NCI-H446 (cell line): ENCODE results near the gene ETV3.

Source experiments
- DNase-seq, 2 experiments: peaks; one replicate each; lab custom pipeline; 2025; lab: John Stamatoyannopoulos, UW

Gene ETV3

GRCh38 chr1:157139052-157139715 is 989 bp upstream of the ETV3 start:
- DNase-seq = no peak

- no peak for DNase-seq
Measured at GRCh38 chr1:157137408-157138219, 581 bp downstream of the ETV3 start.

GRCh38 chr1:157137046-157137407 is 1.2 kb downstream of the ETV3 start:
- DNase-seq = no peak

GRCh38 chr1:157136133-157136532 is 2.1 kb downstream of the ETV3 start:
- DNase-seq = no peak

GRCh38 chr1:157135646-157136045 is 2.5 kb downstream of the ETV3 start:
- no peak for DNase-seq

DNA sequence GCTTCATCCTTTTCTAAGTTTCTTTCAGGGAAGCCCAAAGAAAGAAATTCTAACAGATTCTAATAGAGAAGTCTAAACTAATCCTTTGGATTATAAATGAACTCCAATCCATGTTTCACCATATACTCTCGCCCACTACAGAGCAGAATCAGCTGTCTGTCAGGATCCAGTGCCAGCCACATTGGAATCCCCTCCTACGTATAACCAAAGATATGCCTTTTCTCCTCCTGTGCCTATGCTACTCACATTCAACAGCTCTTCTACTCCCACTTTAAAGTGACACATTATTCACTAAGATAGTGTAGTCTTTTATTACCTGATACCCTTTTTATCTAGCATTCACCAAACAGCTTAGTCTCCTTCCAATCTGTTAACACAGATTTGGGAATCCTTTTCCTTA is 3.1 kb downstream of the ETV3 start:
- no peak for DNase-seq

- no peak for DNase-seq
Measured at GRCh38 chr1:157134442-157134841, 3.8 kb downstream of the ETV3 start.

DNA sequence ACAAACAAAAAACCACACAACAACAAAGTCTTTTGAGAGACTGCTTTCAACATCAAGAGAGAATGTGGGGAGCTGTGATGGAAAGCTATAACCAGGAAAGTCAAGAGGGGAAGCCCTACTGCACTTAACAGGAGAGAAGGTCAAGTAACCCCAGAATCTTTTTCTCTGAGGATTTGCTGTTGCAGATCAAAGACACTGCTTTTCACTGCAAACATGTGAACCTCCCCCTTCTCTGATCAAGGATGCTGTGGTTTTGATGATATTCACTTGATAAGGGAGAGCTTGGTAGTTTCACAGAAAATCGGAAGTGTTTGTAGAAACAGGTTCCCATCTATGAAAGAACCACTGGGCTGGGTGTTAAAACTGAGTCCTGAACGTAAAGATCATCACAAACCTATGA is 4.8 kb downstream of the ETV3 start:
- no peak for DNase-seq

GRCh38 chr1:157132616-157133167 is 5.5 kb downstream of the ETV3 start:
- no peak for DNase-seq

- DNase-seq = no peak
Measured at GRCh38 chr1:157132111-157132510, 6.1 kb downstream of the ETV3 start.

DNA sequence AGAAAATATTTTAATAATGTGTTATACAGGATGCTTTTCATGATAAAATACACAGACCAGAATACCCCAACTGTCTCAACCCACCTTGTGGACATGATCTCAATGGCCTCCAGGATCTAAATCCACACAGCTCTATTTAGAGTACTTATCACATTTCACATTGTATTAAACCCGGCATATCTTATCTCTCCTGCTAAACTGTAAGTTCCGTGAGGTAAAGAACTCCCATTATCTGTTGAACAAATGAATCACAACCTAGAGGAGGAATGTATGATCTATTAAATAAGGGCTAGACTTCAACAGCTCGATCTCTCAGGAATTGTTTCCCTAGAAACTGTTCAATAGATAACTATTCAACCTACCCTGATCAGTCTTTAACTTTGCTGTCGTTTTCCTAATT is 6.9 kb downstream of the ETV3 start:
- no peak for DNase-seq

DNA sequence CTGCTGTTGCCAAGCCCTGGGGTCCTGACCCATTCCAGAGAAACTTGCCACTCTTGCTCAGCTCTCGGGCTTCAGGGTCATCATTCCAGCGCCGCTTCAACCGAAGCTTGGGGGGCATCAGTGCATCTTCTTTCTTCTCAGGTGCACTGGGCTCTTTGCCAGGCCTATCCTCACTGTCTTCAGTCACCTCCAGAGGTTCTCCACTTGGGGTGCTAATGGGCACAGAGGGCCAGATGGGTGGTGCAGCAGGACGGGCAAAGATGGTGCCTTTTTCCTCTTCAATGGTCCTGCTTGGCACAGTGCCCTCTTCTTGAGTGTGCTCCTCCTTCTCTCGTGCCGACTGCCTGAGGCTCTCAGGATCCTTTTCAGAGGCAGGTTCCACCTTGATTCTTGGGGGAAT is 13.3 kb downstream of the ETV3 start:
- DNase-seq = peak in 1 of 2 experiments; percentile 20

- no peak for DNase-seq
Measured at GRCh38 chr1:157119448-157119847, 18.7 kb downstream of the ETV3 start.

DNA sequence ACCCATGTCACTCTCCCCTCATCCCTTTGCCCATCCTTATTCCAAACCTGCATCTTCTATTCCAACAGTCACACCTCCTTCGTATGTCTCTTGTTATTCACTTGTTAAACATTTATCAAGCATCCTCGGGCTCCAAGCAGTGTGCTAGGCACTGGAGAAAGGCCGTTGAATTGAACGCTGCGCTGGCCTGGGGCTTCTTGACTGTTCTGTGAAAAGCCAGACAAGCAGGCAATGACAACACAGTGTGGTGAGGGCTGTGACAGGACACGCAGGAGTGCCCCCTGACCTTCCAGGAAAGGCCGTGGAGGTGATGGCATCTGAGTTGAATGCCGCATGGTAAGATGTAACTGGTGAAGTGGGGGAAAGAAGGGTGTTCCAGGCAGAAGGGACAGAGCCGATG is 19.2 kb downstream of the ETV3 start:
- no peak for DNase-seq

DNA sequence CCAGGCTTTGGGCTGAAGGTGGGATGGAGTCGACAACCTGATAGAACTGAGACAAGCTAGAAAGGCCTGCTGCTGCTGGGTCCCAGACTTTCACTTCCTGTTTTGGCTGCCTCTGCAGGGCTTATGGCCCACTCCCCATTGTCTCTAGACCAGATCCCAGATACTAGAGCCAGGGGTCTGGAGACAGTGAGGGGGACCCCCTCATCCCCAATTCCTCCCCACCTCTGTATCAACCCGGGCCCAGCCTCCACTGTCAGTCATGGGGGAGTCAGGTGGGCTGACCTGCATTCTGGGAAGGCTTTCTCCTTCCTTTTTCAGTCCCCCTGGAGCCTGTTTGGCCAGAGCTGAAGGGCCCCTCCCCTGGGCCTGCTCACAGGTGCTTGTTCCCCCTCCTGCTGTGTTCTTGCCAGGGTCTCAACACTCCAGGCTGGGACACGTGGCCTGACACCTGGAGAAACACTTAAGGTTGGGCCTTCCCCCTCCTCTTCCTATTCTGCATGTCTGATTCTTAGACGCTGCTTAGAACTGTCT is 20.6 kb downstream of the ETV3 start:
- DNase-seq = no peak

- no peak for DNase-seq
Measured at GRCh38 chr1:157116737-157117103, 21.5 kb downstream of the ETV3 start.

DNA sequence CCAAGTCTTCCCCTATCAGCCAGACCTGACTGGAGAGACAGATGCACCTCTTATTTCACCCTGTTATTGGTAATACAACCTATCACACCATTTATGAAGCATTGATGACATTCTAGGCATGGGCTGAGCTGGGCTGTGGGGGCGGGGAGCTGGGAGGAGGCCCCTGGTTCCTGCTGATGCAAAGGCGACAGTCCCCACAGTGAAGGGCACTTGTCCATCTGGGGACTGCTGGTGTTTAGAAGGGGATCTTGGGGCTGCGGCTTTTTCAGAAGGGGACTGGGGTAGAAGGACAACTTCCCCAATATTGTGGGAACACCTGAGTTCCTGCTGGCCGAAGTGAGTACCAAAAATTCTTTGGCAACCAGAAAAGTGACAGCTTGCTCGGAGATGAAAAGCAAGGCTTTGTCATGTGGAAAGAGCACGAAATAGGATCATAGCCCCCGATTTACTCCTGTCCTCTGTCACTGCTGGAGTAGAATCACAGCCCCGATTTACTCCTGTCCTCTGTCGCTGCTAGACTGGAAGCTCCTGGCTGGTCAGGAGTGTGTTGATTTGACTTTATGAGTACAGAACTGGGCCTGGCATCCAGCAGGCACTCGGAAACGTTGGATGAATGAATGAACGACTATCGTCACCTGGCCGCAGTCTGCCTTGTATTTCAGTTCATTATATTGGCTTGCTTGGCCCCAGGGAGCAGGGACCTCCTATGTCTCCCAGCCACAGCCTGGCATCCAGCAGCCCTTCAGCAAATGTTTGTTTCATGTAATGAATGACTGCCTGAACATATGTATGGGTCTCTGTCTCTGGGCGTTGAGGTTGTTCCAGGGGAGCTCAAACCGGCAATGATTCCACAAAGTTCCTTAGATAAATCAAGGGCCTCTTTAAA is 22.1 kb downstream of the ETV3 start:
- DNase-seq = no peak

- no peak for DNase-seq
Measured at GRCh38 chr1:157115429-157115838, 22.8 kb downstream of the ETV3 start.

DNA sequence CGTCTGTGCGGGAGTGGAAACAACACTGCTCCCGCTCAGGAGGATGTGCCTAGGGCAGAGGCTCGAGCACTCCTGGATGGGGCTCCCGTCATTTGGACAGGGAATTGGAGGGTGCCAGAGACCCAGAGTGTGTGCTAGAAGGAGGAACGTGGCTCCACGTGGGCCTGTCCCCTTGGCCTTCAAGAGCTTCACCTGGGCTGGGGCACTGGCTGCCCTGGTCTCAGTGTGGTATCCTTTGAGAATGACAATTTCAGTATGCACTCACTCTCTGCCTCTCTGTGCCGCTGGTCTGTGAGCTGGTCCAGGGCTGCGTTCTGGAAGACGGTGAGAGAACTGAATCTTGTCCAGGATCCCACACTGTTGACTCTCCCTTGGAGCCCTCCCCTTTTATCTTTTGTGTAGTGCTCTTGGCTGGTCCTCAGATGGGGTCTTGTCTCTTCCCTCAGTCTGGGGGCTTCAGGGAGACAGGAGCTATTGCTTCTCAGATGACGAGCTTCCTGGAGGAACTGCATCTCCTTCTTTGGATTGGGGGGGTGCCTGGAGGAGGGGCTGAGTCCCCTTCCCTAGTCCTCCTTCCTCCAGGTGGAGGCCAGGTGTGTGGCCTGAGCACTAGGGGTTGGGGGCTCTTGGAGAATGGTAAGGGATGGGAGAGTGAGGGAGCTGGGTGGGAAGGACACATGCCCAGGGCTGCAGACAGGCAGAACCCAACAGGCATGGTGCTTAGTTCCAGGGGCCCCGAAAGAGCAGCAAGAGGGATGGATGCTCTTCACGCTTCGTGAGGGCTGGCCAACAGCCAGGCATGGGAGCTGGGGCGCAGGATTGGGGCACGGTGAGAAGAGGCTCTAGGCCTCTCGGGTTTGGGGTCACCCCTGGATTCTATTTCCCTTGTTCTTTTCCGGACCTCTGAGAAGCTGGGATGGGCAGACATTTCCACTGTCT is 23.7 kb downstream of the ETV3 start:
- DNase-seq = no peak

GRCh38 chr1:157113631-157114030 is 24.6 kb downstream of the ETV3 start:
- DNase-seq = no peak

- no peak for DNase-seq
Measured at GRCh38 chr1:157113106-157113505, 25.1 kb downstream of the ETV3 start.
